ENCODE results near the gene IL34.
"Not testable (repeated sequence)": the region's sequence is repeated elsewhere in the genome, so short reads cannot be mapped to it uniquely, and the experiment has no call there.

The IL34 gene

DNA sequence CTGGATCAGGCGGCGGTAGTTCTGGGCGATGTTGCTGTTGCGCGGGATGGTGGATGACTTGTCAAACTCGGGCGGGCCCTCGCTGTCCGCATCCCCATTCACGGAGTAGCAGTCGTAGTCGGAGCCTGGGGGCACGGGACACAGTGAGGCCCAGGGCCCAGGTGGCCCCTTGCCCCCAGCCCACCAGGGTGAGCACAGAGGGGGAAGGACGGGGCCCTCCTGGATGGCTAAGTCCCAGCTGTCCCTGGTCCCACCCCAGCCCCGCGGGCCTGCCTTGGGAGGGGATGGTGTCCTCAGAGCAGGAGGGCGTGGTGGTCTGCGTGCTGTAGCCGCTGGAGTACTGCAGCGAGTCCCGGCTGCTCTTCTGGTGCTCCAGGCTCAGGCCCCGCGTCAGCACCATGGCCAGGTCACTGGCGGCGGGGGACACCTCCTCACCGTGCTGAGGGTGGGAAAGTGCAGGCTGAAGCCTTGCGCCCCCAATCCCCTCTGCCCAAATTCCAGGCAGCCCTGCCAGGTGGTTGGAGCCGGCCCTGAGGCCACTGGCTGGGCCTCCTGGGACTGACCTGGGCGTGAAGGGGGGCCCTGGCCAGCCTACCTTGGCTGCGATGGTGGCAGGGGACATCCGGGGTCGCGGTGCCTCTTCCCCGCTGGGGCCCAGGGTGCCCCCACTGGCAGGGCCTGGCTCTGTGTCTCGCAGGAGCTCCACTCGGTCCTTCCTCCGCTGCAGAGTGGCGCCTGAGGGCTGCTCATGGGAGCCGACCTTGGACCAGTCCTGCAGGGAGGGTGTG, 18.2 kb downstream of the IL34 start:
- Histone ChIP-seq H3K4me1 (no peaks in the 10 kb centered on the region), H3K27me3 (no peaks in the 10 kb centered on the region), H3K4me3 (ENCODE audit: low read depth, low read length) (no peak overlapping the region), H3K9me3 (no peaks in the 10 kb centered on the region), H3K36me3 (peaks cover 52% of the 10 kb centered on the region)
- no peak for DNase-seq
- TF ChIP-seq, protein P1, sequence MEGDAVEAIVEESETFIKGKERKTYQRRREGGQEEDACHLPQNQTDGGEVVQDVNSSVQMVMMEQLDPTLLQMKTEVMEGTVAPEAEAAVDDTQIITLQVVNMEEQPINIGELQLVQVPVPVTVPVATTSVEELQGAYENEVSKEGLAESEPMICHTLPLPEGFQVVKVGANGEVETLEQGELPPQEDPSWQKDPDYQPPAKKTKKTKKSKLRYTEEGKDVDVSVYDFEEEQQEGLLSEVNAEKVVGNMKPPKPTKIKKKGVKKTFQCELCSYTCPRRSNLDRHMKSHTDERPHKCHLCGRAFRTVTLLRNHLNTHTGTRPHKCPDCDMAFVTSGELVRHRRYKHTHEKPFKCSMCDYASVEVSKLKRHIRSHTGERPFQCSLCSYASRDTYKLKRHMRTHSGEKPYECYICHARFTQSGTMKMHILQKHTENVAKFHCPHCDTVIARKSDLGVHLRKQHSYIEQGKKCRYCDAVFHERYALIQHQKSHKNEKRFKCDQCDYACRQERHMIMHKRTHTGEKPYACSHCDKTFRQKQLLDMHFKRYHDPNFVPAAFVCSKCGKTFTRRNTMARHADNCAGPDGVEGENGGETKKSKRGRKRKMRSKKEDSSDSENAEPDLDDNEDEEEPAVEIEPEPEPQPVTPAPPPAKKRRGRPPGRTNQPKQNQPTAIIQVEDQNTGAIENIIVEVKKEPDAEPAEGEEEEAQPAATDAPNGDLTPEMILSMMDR (IDR thresholded peaks at IDR 0.05; ENCODE audit: low read depth, low read length) = no peak

DNA sequence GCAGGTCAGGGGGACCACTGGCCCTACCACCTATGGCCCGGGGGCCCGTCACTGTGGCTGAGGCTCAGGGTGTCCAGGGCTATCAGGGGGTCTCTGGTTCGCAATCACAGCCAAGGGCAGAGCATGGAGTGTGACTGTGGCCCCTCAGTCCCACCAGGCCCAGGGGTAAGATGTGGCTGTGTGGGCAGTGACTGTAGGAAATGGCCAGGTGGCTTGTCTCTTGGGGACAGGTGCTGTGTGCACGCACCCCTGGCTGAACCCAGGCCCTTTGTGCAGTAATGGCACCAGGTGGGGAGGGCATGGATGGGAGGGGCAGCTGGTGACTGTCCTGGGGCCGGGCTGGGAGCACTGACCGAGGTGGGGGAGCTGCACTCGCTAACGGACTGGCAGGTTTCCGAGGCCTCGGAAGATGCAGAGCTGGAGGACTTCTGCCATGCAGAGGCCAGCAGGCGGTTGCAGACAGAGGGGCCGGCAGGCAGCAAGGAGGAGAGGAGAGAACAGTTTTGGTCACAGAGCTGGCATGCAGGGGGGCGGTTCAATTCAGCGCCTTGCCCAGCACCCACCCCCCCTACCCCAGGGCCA, 18.8 kb downstream of the IL34 start:
- Histone ChIP-seq H3K4me3 (ENCODE audit: low read depth, low read length) (no peak overlapping the region), H3K27me3 (no peaks in the 10 kb centered on the region), H3K4me1 (no peaks in the 10 kb centered on the region), H3K36me3 (peaks cover 59% of the 10 kb centered on the region), H3K9me3 (no peaks in the 10 kb centered on the region)
- TF ChIP-seq, protein P1 (IDR thresholded peaks at IDR 0.05; ENCODE audit: low read depth, low read length) = no peak
- DNase-seq = no peak

DNA sequence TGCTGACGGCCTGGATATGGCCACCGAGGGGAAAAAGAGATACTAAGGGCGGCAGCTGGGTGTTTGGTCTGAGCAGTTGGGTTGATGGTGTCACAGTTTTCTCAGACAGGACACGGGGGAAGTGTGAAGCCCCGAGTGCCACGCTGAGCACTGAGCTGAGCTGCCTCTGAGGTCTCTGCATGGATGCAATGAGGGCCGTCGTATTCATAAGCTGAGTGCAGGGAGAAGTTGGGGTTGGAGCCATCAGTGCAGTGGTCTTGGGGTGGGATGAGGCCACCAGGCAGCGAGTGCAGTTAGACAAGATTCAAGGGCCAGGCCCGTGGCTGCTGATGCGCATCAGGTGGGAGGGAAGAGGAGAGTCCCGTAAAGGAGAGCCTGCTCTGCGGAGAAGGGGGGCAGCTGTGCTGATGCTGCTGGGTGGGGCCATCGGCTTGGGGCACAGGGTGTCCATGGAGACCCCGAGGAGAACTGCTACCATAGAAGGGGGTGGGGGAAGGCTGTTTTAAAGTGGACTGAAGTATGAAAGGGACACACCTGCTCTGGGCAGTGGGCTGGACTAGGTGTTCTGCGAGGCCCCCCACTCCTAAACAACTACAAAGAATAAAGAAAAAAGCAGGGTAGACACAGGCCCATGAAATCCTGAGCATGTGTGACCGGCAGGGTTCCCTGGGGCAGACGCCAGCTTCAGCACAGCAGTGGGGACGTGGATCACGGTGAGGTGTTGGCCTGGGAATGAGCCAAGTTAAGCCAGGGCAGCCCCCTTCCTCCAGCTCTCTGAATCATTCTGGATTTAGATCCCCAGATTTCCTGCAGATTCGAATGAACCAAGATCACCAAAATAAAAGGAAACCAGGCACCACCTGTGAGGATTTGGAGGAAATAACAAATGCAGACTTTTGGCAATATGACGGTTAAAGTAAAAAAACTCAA, 19.7 kb downstream of the IL34 start:
- DNase-seq = no peak
- no peaks in the 10 kb centered on the region for H3K4me1 ChIP-seq
- H3K9me3 ChIP-seq = no peaks in the 10 kb centered on the region
- no peak overlapping the region for H3K4me3 ChIP-seq (ENCODE audit: low read depth, low read length)
- H3K27me3 ChIP-seq = no peaks in the 10 kb centered on the region
- H3K36me3 ChIP-seq = peaks cover 68% of the 10 kb centered on the region
- TF ChIP-seq, protein P1 (IDR thresholded peaks at IDR 0.05; ENCODE audit: low read depth, low read length) = no peak

DNA sequence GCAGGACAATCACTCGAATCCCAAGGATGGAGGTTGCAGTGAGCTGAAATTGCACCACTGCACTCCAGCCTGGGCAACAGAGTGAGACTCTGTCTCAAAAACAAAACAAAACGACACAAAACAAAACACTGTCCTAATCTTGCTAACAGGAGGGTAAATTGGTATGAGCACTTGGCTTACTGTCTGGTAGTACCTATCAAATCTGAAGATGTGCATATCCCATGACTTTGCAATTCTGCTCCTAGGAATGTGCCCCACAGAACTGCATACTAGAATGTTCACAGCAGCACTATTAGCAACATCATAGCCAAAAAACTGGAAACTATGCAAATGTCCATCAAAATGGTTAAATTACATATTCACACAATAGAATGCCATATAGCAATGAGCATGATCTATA, 23.8 kb downstream of the IL34 start:
- Histone ChIP-seq H3K27me3 (no peaks in the 10 kb centered on the region), H3K9me3 (no peaks in the 10 kb centered on the region), H3K4me3 (ENCODE audit: low read depth, low read length) (no peak overlapping the region), H3K4me1 (no peaks in the 10 kb centered on the region), H3K36me3 (peaks cover 75% of the 10 kb centered on the region)
- no peak for DNase-seq
- TF ChIP-seq, protein P1 (IDR thresholded peaks at IDR 0.05; ENCODE audit: low read depth, low read length) = no peak

DNA sequence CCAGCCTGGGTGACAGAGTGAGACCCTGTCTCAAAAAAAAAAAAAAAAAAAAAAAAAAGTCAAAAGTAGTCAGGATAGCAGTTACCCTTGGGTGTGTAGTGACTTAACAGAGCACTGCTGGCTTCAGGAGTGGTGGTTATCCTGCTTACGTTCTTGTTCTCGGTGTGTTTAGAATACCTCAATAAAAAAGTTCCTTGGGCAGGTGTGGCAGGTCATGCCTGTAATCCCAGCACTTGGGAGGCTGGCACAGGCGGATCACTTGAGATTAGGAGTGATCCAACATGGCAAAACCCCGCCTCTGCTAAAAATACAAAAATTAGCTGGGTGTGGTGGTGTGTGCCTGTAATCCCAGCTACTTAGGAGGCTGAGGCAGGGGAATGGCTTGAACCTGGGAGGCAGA, 24.6 kb downstream of the IL34 start:
- not testable (repeated sequence) for H3K4me1 ChIP-seq; DNase-seq; H3K9me3 ChIP-seq; H3K27me3 ChIP-seq; H3K4me3 ChIP-seq (ENCODE audit: low read depth, low read length)
- peaks cover 71% of the 10 kb centered on the region for H3K36me3 ChIP-seq

DNA sequence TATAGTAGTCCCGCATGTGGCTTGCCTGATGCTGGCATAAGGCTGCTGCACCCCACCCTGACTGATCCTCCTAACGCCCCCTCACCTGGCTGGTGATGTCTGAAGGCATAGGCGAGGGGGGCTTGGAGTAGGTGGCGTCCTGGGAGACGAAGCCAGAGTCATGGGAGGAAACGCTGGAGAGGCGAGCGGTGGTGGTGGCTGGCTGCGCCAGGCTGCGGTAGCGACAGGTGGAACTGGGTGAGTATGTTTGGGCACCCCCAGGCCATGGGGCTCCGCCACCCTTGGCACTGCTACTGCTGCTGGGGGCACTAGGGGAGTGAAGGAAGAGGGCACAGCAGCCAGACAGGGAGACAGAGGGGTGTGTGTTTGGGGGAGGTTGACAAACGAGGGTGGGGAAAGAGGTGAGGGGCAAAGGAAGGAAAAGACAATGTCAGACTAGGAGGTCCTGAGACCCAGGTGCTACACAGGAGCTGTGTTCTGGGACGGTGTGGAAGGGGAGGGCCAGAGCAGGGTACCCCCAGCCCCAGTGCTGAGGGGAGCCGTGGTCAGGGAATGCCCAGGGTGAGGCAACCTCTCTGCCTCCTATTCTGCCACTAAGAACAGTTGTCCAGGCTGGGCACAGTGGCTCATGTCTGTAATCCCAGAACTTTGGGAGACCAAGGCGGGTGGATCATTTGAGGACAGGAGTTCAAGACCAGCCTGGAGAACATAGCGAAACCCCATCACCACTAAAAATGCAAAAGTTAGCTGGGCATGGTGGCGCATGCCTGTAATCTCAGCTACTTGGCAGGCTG, 28.1 kb downstream of the IL34 start:
- Histone ChIP-seq H3K36me3 (peaks cover 79% of the 10 kb centered on the region), H3K4me3 (ENCODE audit: low read depth, low read length) (no peak overlapping the region), H3K9me3 (no peaks in the 10 kb centered on the region), H3K27me3 (no peaks in the 10 kb centered on the region), H3K4me1 (no peaks in the 10 kb centered on the region)
- DNase-seq = no peak
- TF ChIP-seq, protein P1 (IDR thresholded peaks at IDR 0.05; ENCODE audit: low read depth, low read length) = no peak

All from BE2C (cell line).